BE2C (cell line): ENCODE data around the gene SLC8B1.

ENCODE experiments used
- DNase-seq: peaks from one replicate; pipeline ENCODE4 v3.0.0-alpha.2; 2020
- H3K27me3 ChIP-seq: fragments of 250-450 bp; sonication (Bioruptor Pico); 2 replicates; pipeline ENCODE4 v1.5.1; 2020; ENCODE audit warnings: mild to moderate bottlenecking
- H3K36me3 ChIP-seq: fragments of 250-450 bp; sonication (Bioruptor Pico); 2 replicates; pipeline ENCODE4 v1.5.1; 2020; ENCODE audit warnings: mild to moderate bottlenecking
- H3K4me1 ChIP-seq: fragments of 250-450 bp; sonication (Bioruptor Pico); 2 replicates; pipeline ENCODE4 v1.5.1; 2020
- H3K4me3 ChIP-seq: 2 replicates; pipeline ENCODE4 v1.5.1; 2011; ENCODE audit warnings: low read depth, low read length
- H3K9me3 ChIP-seq: fragments of 250-450 bp; sonication (Bioruptor Pico); 2 replicates; pipeline ENCODE4 v1.5.1; 2020
- CTCF ChIP-seq: IDR thresholded peaks from 2 replicates; pipeline ENCODE4 v1.5.1; 2012; ENCODE audit warnings: mild to moderate bottlenecking, low read depth, low read length

SLC8B1 gene

GRCh38 chr12:113333877-113334785 lies 778 bp downstream of the SLC8B1 start:
- no peaks in the 10 kb centered on the region for H3K4me1 ChIP-seq
- H3K36me3 ChIP-seq = no peaks in the 10 kb centered on the region
- peaks cover 13% of the 10 kb centered on the region for H3K27me3 ChIP-seq
- no peaks in the 10 kb centered on the region for H3K9me3 ChIP-seq
- DNase-seq = no peak
- peak overlapping the region; percentile 57 for H3K4me3 ChIP-seq
- TF ChIP-seq CTCF = no peak

- Histone ChIP-seq H3K36me3 (no peaks in the 10 kb centered on the region), H3K4me3 (no peak overlapping the region), H3K27me3 (peaks cover 13% of the 10 kb centered on the region), H3K4me1 (no peaks in the 10 kb centered on the region), H3K9me3 (no peaks in the 10 kb centered on the region)
- no peak for TF ChIP-seq CTCF
- no peak for DNase-seq
Observed at GRCh38 chr12:113333418-113333750, 1.5 kb downstream of the SLC8B1 start.

DNA sequence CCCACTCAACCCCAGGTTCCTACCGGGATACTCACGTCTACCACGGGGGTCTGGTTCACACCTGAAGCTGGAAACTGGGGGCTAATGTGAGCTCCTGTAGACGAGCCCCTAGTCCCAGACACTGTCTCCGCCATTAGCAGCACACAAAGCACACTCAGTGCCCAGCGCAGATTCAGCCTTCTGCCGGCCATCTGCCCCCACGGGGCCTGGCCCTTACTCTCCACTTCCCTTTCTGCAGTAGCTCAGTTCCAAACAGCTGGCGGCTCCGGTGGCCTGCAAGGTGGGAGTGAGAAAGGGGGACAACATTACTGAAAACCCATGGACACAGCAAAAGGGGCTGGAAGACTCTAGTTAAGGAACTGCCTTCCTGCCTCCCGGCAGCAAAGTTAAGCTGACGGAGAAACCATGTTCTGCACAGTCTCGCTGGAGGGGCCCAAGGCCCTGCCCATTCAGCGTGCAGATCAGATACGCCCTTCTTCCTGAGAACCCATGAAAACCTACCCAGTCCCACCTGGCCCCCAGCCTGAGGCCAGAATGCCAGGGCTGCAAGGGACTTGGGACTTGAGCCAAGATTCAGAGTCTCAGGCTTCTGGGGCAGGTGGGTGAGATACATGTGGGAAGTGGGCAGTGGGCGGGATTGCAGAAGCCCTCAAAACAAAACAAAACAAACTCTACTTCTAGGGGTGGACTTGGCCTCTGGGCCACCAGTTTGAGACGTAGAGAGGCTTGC lies 2.1 kb downstream of the SLC8B1 start:
- TF ChIP-seq CTCF = no peak
- Histone ChIP-seq H3K4me1 (no peaks in the 10 kb centered on the region), H3K9me3 (no peaks in the 10 kb centered on the region), H3K36me3 (no peaks in the 10 kb centered on the region), H3K27me3 (peaks cover 13% of the 10 kb centered on the region), H3K4me3 (no peak overlapping the region)
- DNase-seq = no peak

GRCh38 chr12:113330505-113330904 lies 4.4 kb downstream of the SLC8B1 start:
- Histone ChIP-seq H3K4me3 (no peak overlapping the region), H3K36me3 (no peaks in the 10 kb centered on the region), H3K4me1 (no peaks in the 10 kb centered on the region), H3K9me3 (no peaks in the 10 kb centered on the region), H3K27me3 (peaks cover 13% of the 10 kb centered on the region)
- no peak for TF ChIP-seq CTCF
- no peak for DNase-seq

DNA sequence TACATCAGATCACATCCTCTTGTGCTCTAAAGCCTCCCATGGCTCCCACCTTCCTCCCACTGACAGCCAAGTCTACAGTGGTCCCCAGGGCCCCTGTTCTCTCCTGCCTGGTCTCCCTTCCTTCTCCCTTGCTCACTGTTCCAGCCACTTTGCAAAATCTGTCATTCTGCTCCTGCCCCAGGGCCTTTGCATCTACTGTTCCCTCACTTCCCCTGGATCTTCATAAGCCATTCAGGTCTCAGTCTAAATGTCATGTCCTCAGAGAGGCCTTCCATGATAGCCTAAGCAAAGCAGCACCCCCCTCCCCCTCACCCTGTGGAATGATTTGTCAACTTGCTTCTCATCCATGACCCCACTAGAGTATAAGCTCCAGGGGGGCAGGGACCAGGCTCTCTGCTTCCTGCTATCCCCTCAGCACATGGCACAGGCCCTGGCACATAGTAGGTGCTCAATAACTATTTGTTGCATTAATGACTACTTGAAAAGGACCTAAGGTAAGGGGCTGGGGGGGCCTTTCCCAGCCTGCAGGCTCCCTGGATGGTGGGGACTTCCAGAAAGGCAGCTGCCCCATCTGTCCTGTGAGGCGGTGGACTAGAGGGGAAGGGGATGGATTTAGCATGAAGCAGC lies 5.0 kb downstream of the SLC8B1 start:
- no peak for DNase-seq
- Histone ChIP-seq H3K4me3 (no peak overlapping the region), H3K27me3 (peaks cover 13% of the 10 kb centered on the region), H3K4me1 (no peaks in the 10 kb centered on the region), H3K9me3 (no peaks in the 10 kb centered on the region), H3K36me3 (no peaks in the 10 kb centered on the region)
- TF ChIP-seq CTCF = no peak
